ENCODE results near the gene SPDYE2. TPM values are rescaled to one million over a fixed set of nuclear protein-coding genes. Genes with fewer than 3 reads are reported as not detected.
"Not testable (repeated sequence)": the region's sequence is repeated elsewhere in the genome, so short reads cannot be mapped to it uniquely, and the experiment has no call there.

The SPDYE2 gene
- total and polyA plus RNA-seq, 2 donors (not counting 1 experiment from before 2014, with no cell fraction given): 0.07 to 0.47 TPM

DNA sequence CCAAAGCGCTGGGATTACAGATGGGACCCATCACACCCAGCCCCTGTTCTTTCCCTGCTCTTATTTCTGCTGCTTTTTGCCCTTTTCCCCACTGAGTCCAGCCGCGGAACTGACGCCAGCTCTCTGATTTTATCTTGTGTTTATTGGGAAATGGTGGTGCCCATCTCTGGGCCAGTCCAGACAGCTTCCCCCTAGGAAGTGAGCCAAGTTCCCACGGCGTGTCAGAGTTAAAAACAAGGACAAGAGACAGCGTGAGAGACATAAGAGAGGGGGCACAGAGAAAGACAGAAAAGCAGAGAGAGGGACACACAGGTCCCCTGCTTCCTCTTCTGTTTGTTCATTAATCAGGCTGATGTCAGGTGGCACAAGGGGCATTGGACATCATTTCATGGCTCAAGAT is 19.4 kb upstream of the SPDYE2 start:
- H2AFZ ChIP-seq (ENCODE audit: insufficient read depth, low read depth, low read length, poor library complexity, severe bottlenecking); H3K27me3 Mint-ChIP-seq; ATAC-seq (ENCODE audit: low read depth); POLR2A ChIA-PET; DNase-seq; H3K4me3 Mint-ChIP-seq; H3K27ac ChIP-seq (ENCODE audit: low read length in 2 of 2); H4K20me1 ChIP-seq (ENCODE audit: control insufficient read depth, insufficient read depth, low read length, poor library complexity, severe bottlenecking); H3K9ac ChIP-seq (ENCODE audit: low read length); H3K36me3 ChIP-seq (replicated peaks in 1 of 2; ENCODE audit: control extremely low read depth in 1 of 2, control insufficient read depth in 1 of 2, extremely low read depth in 1 of 2, insufficient read depth in 2 of 2, low read length in 1 of 2); intact Hi-C loops (cut with micrococcal nuclease); H3K4me1 ChIP-seq (ENCODE audit: control insufficient read depth in 2 of 2, insufficient read depth in 2 of 2, low read length in 2 of 2); H3K9me3 Mint-ChIP-seq (ENCODE audit: insufficient read depth); CTCF ChIA-PET; H3K27me3 ChIP-seq (replicated peaks in 1 of 4; ENCODE audit: control extremely low read depth in 1 of 4, control insufficient read depth in 3 of 4, insufficient read depth in 4 of 4, low read length in 3 of 4); H3K4me3 ChIP-seq (ENCODE audit: control extremely low read depth in 1 of 5, extremely low read depth in 1 of 5, insufficient read depth in 1 of 5, low read depth in 2 of 5, low read length in 4 of 5); H3K9me3 ChIP-seq (ENCODE audit: control extremely low read depth in 1 of 3, control insufficient read depth in 2 of 3, insufficient read depth in 1 of 3, low read length in 2 of 3); H3K4me1 Mint-ChIP-seq; H3K27ac Mint-ChIP-seq; H3K4me2 ChIP-seq (replicated peaks; ENCODE audit: low read depth, low read length, poor library complexity, severe bottlenecking); H3K79me2 ChIP-seq (ENCODE audit: control insufficient read depth, insufficient read depth, low read length): not testable (repeated sequence)
- no CpG with 5 or more reads among the region's 7 CpGs for WGBS (ENCODE audit: insufficient coverage)

DNA sequence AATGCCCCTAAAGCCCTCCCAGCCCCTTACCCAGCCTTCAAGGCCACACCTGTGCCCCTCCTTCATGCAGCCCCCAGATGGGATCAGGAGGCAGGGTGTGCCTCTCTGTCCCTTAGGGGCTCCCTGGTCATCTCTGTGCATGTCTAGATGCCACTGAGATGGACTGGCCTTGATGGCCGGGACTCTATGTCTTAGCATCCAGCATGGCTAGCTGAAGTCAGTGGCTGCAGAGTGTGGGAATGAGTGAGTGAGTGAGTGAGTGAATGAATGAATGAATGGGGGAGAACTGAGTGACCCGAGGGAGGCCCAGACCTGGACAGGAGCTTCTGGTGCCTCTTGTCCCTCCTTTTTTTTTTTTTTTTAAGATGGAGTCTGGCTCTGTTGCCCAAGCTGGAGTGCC is 18.9 kb upstream of the SPDYE2 start:
- H2AFZ ChIP-seq (ENCODE audit: insufficient read depth, low read depth, low read length, poor library complexity, severe bottlenecking); H3K4me3 ChIP-seq (ENCODE audit: control extremely low read depth in 1 of 5, extremely low read depth in 1 of 5, insufficient read depth in 1 of 5, low read depth in 2 of 5, low read length in 4 of 5); H3K27ac Mint-ChIP-seq; CTCF ChIA-PET; POLR2A ChIA-PET; H3K4me1 ChIP-seq (ENCODE audit: control insufficient read depth in 2 of 2, insufficient read depth in 2 of 2, low read length in 2 of 2); H3K36me3 ChIP-seq (replicated peaks in 1 of 2; ENCODE audit: control extremely low read depth in 1 of 2, control insufficient read depth in 1 of 2, extremely low read depth in 1 of 2, insufficient read depth in 2 of 2, low read length in 1 of 2); H3K27me3 Mint-ChIP-seq; H3K9me3 ChIP-seq (ENCODE audit: control extremely low read depth in 1 of 3, control insufficient read depth in 2 of 3, insufficient read depth in 1 of 3, low read length in 2 of 3); H3K27me3 ChIP-seq (replicated peaks in 1 of 4; ENCODE audit: control extremely low read depth in 1 of 4, control insufficient read depth in 3 of 4, insufficient read depth in 4 of 4, low read length in 3 of 4); H3K9me3 Mint-ChIP-seq (ENCODE audit: insufficient read depth); H3K79me2 ChIP-seq (ENCODE audit: control insufficient read depth, insufficient read depth, low read length); H3K4me1 Mint-ChIP-seq; DNase-seq; H3K4me3 Mint-ChIP-seq; H3K9ac ChIP-seq (ENCODE audit: low read length); H3K4me2 ChIP-seq (replicated peaks; ENCODE audit: low read depth, low read length, poor library complexity, severe bottlenecking); H3K27ac ChIP-seq (ENCODE audit: low read length in 2 of 2); intact Hi-C loops (cut with micrococcal nuclease); ATAC-seq (ENCODE audit: low read depth); H4K20me1 ChIP-seq (ENCODE audit: control insufficient read depth, insufficient read depth, low read length, poor library complexity, severe bottlenecking): not testable (repeated sequence)
- 100% methylated on average over 1 of the region's 2 CpGs for WGBS (ENCODE audit: insufficient coverage)

DNA sequence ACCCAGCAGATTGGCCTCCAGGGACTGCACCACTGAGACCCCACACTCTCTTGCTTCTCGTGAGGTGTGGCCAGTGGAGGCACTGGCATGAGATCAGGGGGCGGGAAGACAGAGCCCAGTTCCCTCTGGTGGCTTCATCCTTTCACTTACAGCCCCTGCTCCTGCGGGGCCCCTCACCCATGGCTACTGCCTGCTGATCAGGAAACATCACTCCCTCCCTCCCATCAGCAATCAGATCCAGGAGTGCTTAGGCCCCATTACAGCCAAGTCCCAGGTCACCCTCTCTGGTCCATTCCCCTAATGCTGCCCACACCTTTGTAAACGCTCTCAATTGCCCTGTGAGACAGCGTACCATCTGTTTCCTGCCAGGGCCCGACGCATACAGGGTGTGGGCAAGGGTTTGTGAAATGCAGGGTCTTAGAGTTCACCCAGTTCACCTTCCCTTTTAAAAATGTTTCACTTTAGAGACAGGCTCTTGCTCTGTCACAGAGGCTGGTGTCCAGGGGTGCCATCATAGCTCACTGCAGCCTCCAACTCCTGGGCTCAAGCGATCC is 15.9 kb upstream of the SPDYE2 start:
- intact Hi-C loops (cut with micrococcal nuclease); CTCF ChIA-PET; H3K27ac Mint-ChIP-seq; H3K36me3 ChIP-seq (replicated peaks in 1 of 2; ENCODE audit: control extremely low read depth in 1 of 2, control insufficient read depth in 1 of 2, extremely low read depth in 1 of 2, insufficient read depth in 2 of 2, low read length in 1 of 2); H3K9me3 Mint-ChIP-seq (ENCODE audit: insufficient read depth); H3K4me1 Mint-ChIP-seq; H3K9me3 ChIP-seq (ENCODE audit: control extremely low read depth in 1 of 3, control insufficient read depth in 2 of 3, insufficient read depth in 1 of 3, low read length in 2 of 3); H3K27me3 Mint-ChIP-seq; H3K4me3 Mint-ChIP-seq; H4K20me1 ChIP-seq (ENCODE audit: control insufficient read depth, insufficient read depth, low read length, poor library complexity, severe bottlenecking); H2AFZ ChIP-seq (ENCODE audit: insufficient read depth, low read depth, low read length, poor library complexity, severe bottlenecking); H3K4me2 ChIP-seq (replicated peaks; ENCODE audit: low read depth, low read length, poor library complexity, severe bottlenecking); H3K4me3 ChIP-seq (ENCODE audit: control extremely low read depth in 1 of 5, extremely low read depth in 1 of 5, insufficient read depth in 1 of 5, low read depth in 2 of 5, low read length in 4 of 5); H3K27ac ChIP-seq (ENCODE audit: low read length in 2 of 2); POLR2A ChIA-PET; H3K79me2 ChIP-seq (ENCODE audit: control insufficient read depth, insufficient read depth, low read length); H3K27me3 ChIP-seq (replicated peaks in 1 of 4; ENCODE audit: control extremely low read depth in 1 of 4, control insufficient read depth in 3 of 4, insufficient read depth in 4 of 4, low read length in 3 of 4); H3K9ac ChIP-seq (ENCODE audit: low read length); ATAC-seq (ENCODE audit: low read depth); H3K4me1 ChIP-seq (ENCODE audit: control insufficient read depth in 2 of 2, insufficient read depth in 2 of 2, low read length in 2 of 2): not testable (repeated sequence)
- DNase-seq: peak; percentile 0
- WGBS (ENCODE audit: insufficient coverage): 80% methylated on average over 1 of the region's 8 CpGs

DNA sequence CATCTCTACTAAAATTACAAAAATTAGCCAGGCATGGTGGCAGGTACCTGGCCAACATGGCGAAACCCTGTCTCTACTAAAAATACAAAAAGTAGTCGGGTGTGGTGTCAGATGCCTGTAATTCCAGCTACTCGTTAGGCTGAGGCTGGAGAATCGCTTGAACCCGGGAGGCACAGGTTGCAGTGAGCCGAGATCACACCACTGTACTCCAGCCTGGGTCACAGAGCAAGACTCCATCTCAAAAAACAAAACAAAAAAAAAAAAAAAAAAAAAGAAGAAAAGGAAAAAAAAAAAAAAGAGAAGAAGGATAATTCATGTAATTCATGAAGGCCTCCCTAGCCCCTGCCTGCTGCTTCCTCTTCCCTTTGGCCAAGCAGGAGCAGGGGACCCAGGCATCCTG is 10.4 kb upstream of the SPDYE2 start:
- H3K36me3 ChIP-seq (replicated peaks in 1 of 2; ENCODE audit: control extremely low read depth in 1 of 2, control insufficient read depth in 1 of 2, extremely low read depth in 1 of 2, insufficient read depth in 2 of 2, low read length in 1 of 2); CTCF ChIA-PET; POLR2A ChIA-PET; H3K27ac Mint-ChIP-seq; H3K27me3 Mint-ChIP-seq; H3K4me3 ChIP-seq (ENCODE audit: control extremely low read depth in 1 of 5, extremely low read depth in 1 of 5, insufficient read depth in 1 of 5, low read depth in 2 of 5, low read length in 4 of 5); ATAC-seq (ENCODE audit: low read depth); H3K4me3 Mint-ChIP-seq; H3K9ac ChIP-seq (ENCODE audit: low read length); H2AFZ ChIP-seq (ENCODE audit: insufficient read depth, low read depth, low read length, poor library complexity, severe bottlenecking); H3K9me3 Mint-ChIP-seq (ENCODE audit: insufficient read depth); H3K27ac ChIP-seq (ENCODE audit: low read length in 2 of 2); H3K9me3 ChIP-seq (ENCODE audit: control extremely low read depth in 1 of 3, control insufficient read depth in 2 of 3, insufficient read depth in 1 of 3, low read length in 2 of 3); DNase-seq; H4K20me1 ChIP-seq (ENCODE audit: control insufficient read depth, insufficient read depth, low read length, poor library complexity, severe bottlenecking); intact Hi-C loops (cut with micrococcal nuclease); H3K79me2 ChIP-seq (ENCODE audit: control insufficient read depth, insufficient read depth, low read length); H3K4me1 ChIP-seq (ENCODE audit: control insufficient read depth in 2 of 2, insufficient read depth in 2 of 2, low read length in 2 of 2); H3K4me1 Mint-ChIP-seq; H3K27me3 ChIP-seq (replicated peaks in 1 of 4; ENCODE audit: control extremely low read depth in 1 of 4, control insufficient read depth in 3 of 4, insufficient read depth in 4 of 4, low read length in 3 of 4); H3K4me2 ChIP-seq (replicated peaks; ENCODE audit: low read depth, low read length, poor library complexity, severe bottlenecking): not testable (repeated sequence)
- no CpG with 5 or more reads among the region's 6 CpGs for WGBS (ENCODE audit: insufficient coverage)
